K562 (cell line): Measurements from ENCODE around the gene CFL1. TPM values are rescaled to one million over a fixed set of nuclear protein-coding genes. Genes with fewer than 3 reads are reported as not detected.

Experiments
- AFF1 ChIP-seq, 2 experiments: fragments of 450-650 bp; IDR thresholded peaks; 2 replicates each; pipeline ENCODE4 v1.6.1; 2018; ENCODE audit warnings: mild to moderate bottlenecking in 2 of 2, low read depth in 1 of 2; ENCODE audit not compliant: partially characterized antibody in 2 of 2
- CBX3 ChIP-seq, 2 experiments: IDR thresholded peaks; 1 replicate in 1 of 2; 2 replicates in 1 of 2; pipeline ENCODE4 v1.6.1; 2012; ENCODE audit warnings: inconsistent platforms in 2 of 2, low read length in 2 of 2, borderline replicate concordance in 1 of 2, control low read depth in 1 of 2
- CREB3L1 ChIP-seq: fragments of 450-650 bp; IDR thresholded peaks from 2 replicates; pipeline ENCODE4 v1.6.1; 2014; ENCODE audit warnings: low read depth, mild to moderate bottlenecking, moderate library complexity, borderline replicate concordance
- E2F5 ChIP-seq: sonication (generic); formaldehyde crosslinking; IDR thresholded peaks from 2 replicates; pipeline ENCODE4 v1.8.0; 2022; ENCODE audit warnings: mild to moderate bottlenecking, missing genetic modification reagents
- EHMT2 ChIP-seq: fragments of 450-650 bp; IDR thresholded peaks from 2 replicates; pipeline ENCODE4 v1.6.1; 2018; ENCODE audit warnings: antibody characterized with exemption
- MAFK ChIP-seq: IDR thresholded peaks from 2 replicates; pipeline ENCODE4 v1.6.1; 2011; ENCODE audit warnings: low read length, improper control_type of control experiment
- MCM2 ChIP-seq: fragments of 450-650 bp; IDR thresholded peaks from 2 replicates; pipeline ENCODE4 v1.6.1; 2017; ENCODE audit warnings: low read depth, mild to moderate bottlenecking
- MEF2D ChIP-seq: conservative IDR thresholded peaks from 2 replicates; pipeline ENCODE4 v1.6.1; 2016; ENCODE audit warnings: low read depth, missing genetic modification characterization, missing compliant biosample characterization
- NONO ChIP-seq, 2 experiments: fragments of 200-400 bp in 1 of 2; fragments of 450-650 bp in 1 of 2; formaldehyde crosslinking in 1 of 2; IDR thresholded peaks; 2 replicates each; pipeline ENCODE4 v1.6.1; 2017; ENCODE audit warnings: low read depth in 2 of 2, mild to moderate bottlenecking in 2 of 2, moderate library complexity in 2 of 2, low read length in 1 of 2
- PCBP2 ChIP-seq: fragments of 200-400 bp; formaldehyde crosslinking; IDR thresholded peaks from 2 replicates; pipeline ENCODE4 v1.6.1; 2018; ENCODE audit warnings: low read length, low read depth, mild to moderate bottlenecking, moderate library complexity; ENCODE audit not compliant: poor library complexity, severe bottlenecking
- SIN3B ChIP-seq: fragments of 450-650 bp; IDR thresholded peaks from 2 replicates; pipeline ENCODE4 v1.6.1; 2017; ENCODE audit warnings: low read depth, mild to moderate bottlenecking, moderate library complexity
- SMARCA4 ChIP-seq: fragments of 450-650 bp; IDR thresholded peaks from 2 replicates; pipeline ENCODE4 v1.6.1; 2016
- THAP7 ChIP-seq: fragments of 250-450 bp; sonication (Bioruptor Pico); IDR thresholded peaks from 2 replicates; pipeline ENCODE4 v1.5.0; 2021
- TOE1 ChIP-seq, 2 experiments: fragments of 450-650 bp in 1 of 2; sonication (generic) in 1 of 2; formaldehyde crosslinking in 1 of 2; IDR thresholded peaks; 2 replicates each; pipeline versions ENCODE4 v1.7.1 to v1.8.0; 2016 to 2022; ENCODE audit warnings: borderline replicate concordance in 2 of 2, mild to moderate bottlenecking in 2 of 2, antibody characterized with exemption in 1 of 2, inconsistent platforms in 1 of 2, low read depth in 1 of 2, missing genetic modification reagents in 1 of 2, moderate library complexity in 1 of 2
- ZNF133 ChIP-seq: fragments of 250-450 bp; sonication (Bioruptor Pico); IDR thresholded peaks from 2 replicates; pipeline ENCODE4 v1.4.0; 2020; ENCODE audit warnings: mild to moderate bottlenecking
- ZNF639 ChIP-seq, 2 experiments: fragments of 200-800 bp in 1 of 2; sonication (Bioruptor generic) in 1 of 2; sonication (generic) in 1 of 2; formaldehyde crosslinking in 1 of 2; IDR thresholded peaks in 1 of 2; conservative IDR thresholded peaks in 1 of 2; 2 replicates each; pipeline versions ENCODE4 v1.5.0 to v1.6.1; 2016 to 2020; ENCODE audit warnings: missing compliant biosample characterization in 1 of 2, missing genetic modification characterization in 1 of 2, missing genetic modification reagents in 1 of 2
- polyA plus RNA-seq, 8 experiments: library from polyadenylated mRNA; depleted of rRNA in 4 of 8; stranded (reverse) in 5 of 8; unstranded in 3 of 8; fragments of >200 nt; fragmentation: Nextera tagmentation in 2 of 8; fragmentation: Illumina TruSeq in 1 of 8; extraction: Ambion mirVana in 2 of 8; extraction: Trizol in 1 of 8; gene quantifications; 2 replicates each; pipeline versions ENCODE4 v1.2.1 to v1.2.3, GENCODE V29; 2011 to 2014; ENCODE audit warnings: inconsistent platforms in 1 of 8, missing spikeins in 1 of 8
- total RNA-seq, 7 experiments: library from RNA; depleted of rRNA in 6 of 7; stranded (reverse); fragments of >200 nt in 6 of 7; fragmentation: Illumina TruSeq in 2 of 7; extraction: Trizol in 2 of 7; gene quantifications; 2 replicates each; pipeline versions ENCODE4 v1.2.1 to v1.2.3, GENCODE V29; 2011 to 2021; ENCODE audit warnings: low replicate concordance in 1 of 7

The CFL1 gene
- total and polyA plus RNA-seq, 9 of the 15 experiments (the other 6 are each of a cell fraction or from before 2014, with no cell fraction given), result 105 to 1,101 (median 859) TPM

GRCh38 chr11:65857853-65858680 is at the start of gene CFL1 (continued):
- peak in 1 of 2 experiments; percentile 95 for TF ChIP-seq AFF1 (IDR thresholded peaks at IDR 0.05; ENCODE audit: low read depth in 1 of 2, partially characterized antibody in 2 of 2)
- no peak for TF ChIP-seq THAP7
- TF ChIP-seq PCBP2, result no peak
- TF ChIP-seq ZNF639 (CRISPR knock-in tag; conservative IDR thresholded peaks at IDR 0.05 in 1 of 2, IDR thresholded peaks at IDR 0.05 in 1 of 2), result peak in 1 of 2 experiments; percentile 84; a peak in 2 of 4 replicates
- TF ChIP-seq MAFK, result 0 out of 2 replicates have a peak, but pooled peaks have one; percentile 2
- TF ChIP-seq SMARCA4, result no peak
- TF ChIP-seq CREB3L1, result peak; percentile 88
- no peak for TF ChIP-seq MCM2
- TF ChIP-seq E2F5 (CRISPR knock-in tag), result peak; percentile 42; the same call in 1 of the 2 replicates
- TF ChIP-seq TOE1 (IDR thresholded peaks at IDR 0.05; ENCODE audit: borderline replicate concordance), result no peak
- TF ChIP-seq TOE1 (CRISPR knock-in tag; IDR thresholded peaks at IDR 0.05; ENCODE audit: borderline replicate concordance, low read depth), result no peak
- TF ChIP-seq SIN3B, result peak; percentile 78
- peak; percentile 68; the same call in 1 of the 2 replicates for TF ChIP-seq ZNF133 (CRISPR knock-in tag)
- no peak for TF ChIP-seq CBX3 (IDR thresholded peaks at IDR 0.05; ENCODE audit: borderline replicate concordance in 1 of 2, low read length in 2 of 2)
- TF ChIP-seq NONO (IDR thresholded peaks at IDR 0.05; ENCODE audit: low read depth in 2 of 2, low read length in 1 of 2), result peak; percentile 81 to 98
- no peak for TF ChIP-seq EHMT2
- no peak for TF ChIP-seq MEF2D (tag)
